SK-N-SH treated with all-trans-retinoic acid at 6 μM for 48 hours (cell line): ENCODE data around the gene CBX7.

ENCODE experiments used
- ESRRG ChIP-seq: fragments of 250-450 bp; sonication (Bioruptor Pico); IDR thresholded peaks from 2 replicates; pipeline ENCODE4 v1.6.1; 2021; ENCODE audit warnings: mild to moderate bottlenecking
- GLIS3 ChIP-seq: fragments of 250-450 bp; sonication (Bioruptor Pico); IDR thresholded peaks from 2 replicates; pipeline ENCODE4 v1.5.0; 2020; ENCODE audit warnings: mild to moderate bottlenecking, moderate library complexity
- ZFP3 ChIP-seq: fragments of 250-450 bp; sonication (Bioruptor Pico); IDR thresholded peaks from 2 replicates; pipeline ENCODE4 v1.5.0; 2020; ENCODE audit warnings: mild to moderate bottlenecking, moderate library complexity
- TF ChIP-seq, protein P1 (sequence below): fragments of 250-450 bp; sonication (Bioruptor Pico); IDR thresholded peaks from 2 replicates; pipeline ENCODE4 v1.5.1; 2020; ENCODE audit warnings: low read depth, mild to moderate bottlenecking, moderate library complexity

DNA sequence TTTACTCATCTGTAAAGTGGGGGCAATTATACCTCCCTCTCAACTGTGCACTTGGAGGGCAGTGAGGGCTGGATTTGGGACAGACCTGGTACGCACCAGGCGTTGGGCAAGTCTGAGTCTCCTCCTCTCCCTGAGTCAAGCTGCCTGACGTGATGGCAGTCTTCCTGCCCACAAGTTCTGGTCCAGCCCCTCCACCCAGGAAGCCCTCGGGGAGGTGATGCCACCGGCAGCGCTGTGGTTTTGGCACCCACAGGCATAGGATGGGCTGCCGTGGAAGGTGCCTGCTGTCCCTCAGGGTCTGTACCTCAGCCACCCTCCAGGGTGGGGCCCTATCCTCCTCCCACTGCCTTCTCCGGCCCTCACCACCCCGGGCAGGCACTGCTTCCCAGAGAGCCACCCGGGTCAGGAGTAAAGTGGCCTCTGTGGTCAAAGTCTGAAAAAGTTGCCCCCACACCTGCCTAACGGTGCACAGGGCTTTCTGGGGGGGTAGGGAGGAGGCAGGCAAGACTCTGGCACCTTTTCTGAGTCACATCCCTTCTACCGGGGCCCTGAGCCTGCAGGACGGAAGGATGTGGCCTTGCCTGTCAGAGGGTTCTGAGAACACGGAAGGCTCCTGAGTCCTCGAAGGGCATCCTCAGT lies 61.9 kb downstream of the CBX7 start:
- TF ChIP-seq ESRRG (CRISPR knock-in tag) (no peak), GLIS3 (CRISPR knock-in tag) (no peak), ZFP3 (CRISPR knock-in tag) (no peak)
- TF ChIP-seq, protein P1, sequence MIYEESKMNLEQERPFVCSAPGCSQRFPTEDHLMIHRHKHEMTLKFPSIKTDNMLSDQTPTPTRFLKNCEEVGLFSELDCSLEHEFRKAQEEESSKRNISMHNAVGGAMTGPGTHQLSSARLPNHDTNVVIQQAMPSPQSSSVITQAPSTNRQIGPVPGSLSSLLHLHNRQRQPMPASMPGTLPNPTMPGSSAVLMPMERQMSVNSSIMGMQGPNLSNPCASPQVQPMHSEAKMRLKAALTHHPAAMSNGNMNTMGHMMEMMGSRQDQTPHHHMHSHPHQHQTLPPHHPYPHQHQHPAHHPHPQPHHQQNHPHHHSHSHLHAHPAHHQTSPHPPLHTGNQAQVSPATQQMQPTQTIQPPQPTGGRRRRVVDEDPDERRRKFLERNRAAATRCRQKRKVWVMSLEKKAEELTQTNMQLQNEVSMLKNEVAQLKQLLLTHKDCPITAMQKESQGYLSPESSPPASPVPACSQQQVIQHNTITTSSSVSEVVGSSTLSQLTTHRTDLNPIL (CRISPR knock-in tag) = no peak
